Peyer's patch (tissue), 4 donors: Measurements from ENCODE around the gene PLCD4. TPM values are rescaled to one million over a fixed set of nuclear protein-coding genes. Genes with fewer than 3 reads are reported as not detected.

Experiments
- DNase-seq, 3 donors: peaks; one replicate each; pipeline ENCODE4 v3.0.0-alpha.2; 2017 to 2019
- H3K27ac ChIP-seq, 4 donors: fragments of 200-600 bp; sonication (generic); one replicate each; pipeline ENCODE4 v1.5.1; 2016 to 2019
- H3K27me3 ChIP-seq, 2 donors: fragments of 200-600 bp; sonication (generic); one replicate each; pipeline ENCODE4 v1.5.1; 2019
- H3K36me3 ChIP-seq, 3 donors: fragments of 200-600 bp; sonication (generic); one replicate each; pipeline ENCODE4 v1.5.1; 2016 to 2019
- H3K4me1 ChIP-seq, 4 donors: fragments of 200-600 bp; sonication (generic); one replicate each; pipeline ENCODE4 v1.5.1; 2016 to 2019
- H3K4me3 ChIP-seq, 4 donors: fragments of 200-600 bp; sonication (generic); 1 replicate in 3 of 4; 2 replicates in 1 of 4; pipeline ENCODE4 v1.5.1; 2016 to 2019; ENCODE audit warnings: mild to moderate bottlenecking in 1 of 4
- H3K9me3 ChIP-seq, 4 donors: fragments of 200-600 bp; sonication (generic); one replicate each; pipeline ENCODE4 v1.5.1; 2016 to 2019; ENCODE audit warnings: mild to moderate bottlenecking in 1 of 4
- CTCF ChIP-seq, 6 experiments: fragments of 450-650 bp in 4 of 6; fragments of 200-600 bp in 2 of 6; sonication (generic) in 1 of 6; IDR thresholded peaks; one replicate each; pipeline ENCODE4 v1.5.1; 2017 to 2019; ENCODE audit warnings: antibody characterized with exemption in 6 of 6, mild to moderate bottlenecking in 3 of 6, moderate library complexity in 1 of 6
- POLR2A ChIP-seq, 2 donors: fragments of 450-650 bp; IDR thresholded peaks; one replicate each; pipeline ENCODE4 v1.5.1; 2017; ENCODE audit warnings: antibody characterized with exemption in 2 of 2, mild to moderate bottlenecking in 2 of 2, moderate library complexity in 2 of 2
- total RNA-seq, 4 donors: library from RNA; depleted of rRNA; stranded (reverse); fragments of >200 nt; gene quantifications; one replicate each; pipeline ENCODE4 v1.1.0, GENCODE V29; 2016

Gene PLCD4
- total RNA-seq, 4 donors from 2014 or later: 1.5 to 9.9 (median 3.6) TPM; not detected in 1

- DNase-seq: no peak
- no peak for TF ChIP-seq CTCF (IDR thresholded peaks at IDR 0.05)
- Histone ChIP-seq H3K36me3 (peaks cover 0 to 63% (median 0%) of the 10 kb centered on the region in 3 donors), H3K4me1 (no peaks in the 10 kb centered on the region), H3K4me3 (no peak overlapping the region), H3K9me3 (no peaks in the 10 kb centered on the region), H3K27me3 (no peaks in the 10 kb centered on the region), H3K27ac (no peak overlapping the region)
Measured at GRCh38 chr2:218635719-218636118, 28.0 kb downstream of the PLCD4 start.

GRCh38 chr2:218638372-218638771 lies 30.7 kb downstream of the PLCD4 start:
- H3K4me1 ChIP-seq: no peaks in the 10 kb centered on the region

GRCh38 chr2:218642121-218642656 lies 34.5 kb downstream of the PLCD4 start:
- TF ChIP-seq POLR2A (IDR thresholded peaks at IDR 0.05): no peak
- no peak for TF ChIP-seq CTCF (IDR thresholded peaks at IDR 0.05)
- Histone ChIP-seq H3K36me3 (peaks cover 0 to 89% (median 0%) of the 10 kb centered on the region in 3 donors), H3K9me3 (no peaks in the 10 kb centered on the region), H3K4me3 (no peak overlapping the region), H3K27ac (no peak overlapping the region), H3K4me1 (no peaks in the 10 kb centered on the region), H3K27me3 (no peaks in the 10 kb centered on the region)
- no peak for DNase-seq

More at GRCh38 chr2:218638372-218638771, 30.7 kb downstream of the PLCD4 start:
- Histone ChIP-seq H3K36me3 (peaks cover 0 to 89% (median 0%) of the 10 kb centered on the region in 3 donors), H3K27ac (no peak overlapping the region), H3K9me3 (no peaks in the 10 kb centered on the region), H3K27me3 (no peaks in the 10 kb centered on the region), H3K4me3 (no peak overlapping the region)
- no peak for TF ChIP-seq CTCF (IDR thresholded peaks at IDR 0.05)
- no peak for TF ChIP-seq POLR2A (IDR thresholded peaks at IDR 0.05)
- DNase-seq: no peak

- no peak for TF ChIP-seq CTCF (IDR thresholded peaks at IDR 0.05)
- no peak for TF ChIP-seq POLR2A (IDR thresholded peaks at IDR 0.05)
- Histone ChIP-seq H3K4me3 (no peak overlapping the region), H3K4me1 (no peaks in the 10 kb centered on the region), H3K36me3 (peaks cover 0 to 88% (median 0%) of the 10 kb centered on the region in 3 donors), H3K27me3 (no peaks in the 10 kb centered on the region), H3K9me3 (no peaks in the 10 kb centered on the region), H3K27ac (no peak overlapping the region)
- DNase-seq: no peak
Measured at GRCh38 chr2:218642786-218643185, 35.1 kb downstream of the PLCD4 start.

- H3K4me1 ChIP-seq: no peaks in the 10 kb centered on the region
- no peak for TF ChIP-seq POLR2A (IDR thresholded peaks at IDR 0.05)
- no peak for TF ChIP-seq CTCF (IDR thresholded peaks at IDR 0.05)
- no peaks in the 10 kb centered on the region for H3K27me3 ChIP-seq
- peaks cover 0 to 88% (median 0%) of the 10 kb centered on the region in 3 donors for H3K36me3 ChIP-seq
- DNase-seq: no peak
- no peaks in the 10 kb centered on the region for H3K9me3 ChIP-seq
- H3K27ac ChIP-seq: no peak overlapping the region
- H3K4me3 ChIP-seq: no peak overlapping the region
Measured at GRCh38 chr2:218643751-218644310, 36.1 kb downstream of the PLCD4 start.
